Thoracic aorta (tissue), 2 donors: Measurements from ENCODE around the gene CCR7. TPM values are rescaled to one million over a fixed set of nuclear protein-coding genes. Genes with fewer than 3 reads are reported as not detected.

Experiments
- ATAC-seq: fragments of 150-250 bp; one replicate; pipeline ENCODE4 v1.8.0; 2017; ENCODE audit warnings: low read depth; ENCODE audit not compliant: insufficient number of reproducible peaks, low FRiP score
- DNase-seq: peaks from one replicate; pipeline ENCODE4 v3.0.0-alpha.2; 2020; ENCODE audit warnings: low spot score
- H3K27ac ChIP-seq, 2 donors: fragments of 200-600 bp; sonication (generic); 1 replicate in 1 of 2; 2 replicates in 1 of 2; pipeline ENCODE4 v1.5.1; 2016; ENCODE audit warnings: mild to moderate bottlenecking in 2 of 2, moderate library complexity in 2 of 2
- H3K27me3 ChIP-seq: fragments of 200-600 bp; sonication (generic); replicated peaks from 2 replicates; pipeline ENCODE4 v1.6.0; 2016; ENCODE audit warnings: mild to moderate bottlenecking; ENCODE audit not compliant: insufficient read depth
- H3K36me3 ChIP-seq: fragments of 200-600 bp; sonication (generic); one replicate; pipeline ENCODE4 v1.5.1; 2016
- H3K4me1 ChIP-seq, 2 donors: fragments of 200-600 bp; sonication (generic); 1 replicate in 1 of 2; 2 replicates in 1 of 2; pipeline versions ENCODE4 v1.5.1 to v1.6.0; 2016; ENCODE audit warnings: low read depth in 2 of 2, mild to moderate bottlenecking in 1 of 2; ENCODE audit not compliant: control insufficient read depth in 1 of 2
- H3K4me3 ChIP-seq: fragments of 200-600 bp; sonication (generic); 2 replicates; pipeline ENCODE4 v1.5.1; 2016; ENCODE audit warnings: mild to moderate bottlenecking
- H3K9me3 ChIP-seq: fragments of 200-600 bp; sonication (generic); 2 replicates; pipeline ENCODE4 v1.5.1; 2016
- total RNA-seq, 2 donors: library from RNA; depleted of rRNA; stranded (reverse); fragments of >200 nt; gene quantifications; one replicate each; pipeline versions ENCODE4 v1.1.0 to v1.2.3, GENCODE V29; 2016
- TF ChIP-seq, protein P1 (sequence below): fragments of 200-600 bp; sonication (generic); IDR thresholded peaks from one replicate; pipeline ENCODE4 v1.5.1; 2019; ENCODE audit warnings: antibody characterized with exemption

The CCR7 gene
- total RNA-seq, 2 donors from 2014 or later = not detected

DNA sequence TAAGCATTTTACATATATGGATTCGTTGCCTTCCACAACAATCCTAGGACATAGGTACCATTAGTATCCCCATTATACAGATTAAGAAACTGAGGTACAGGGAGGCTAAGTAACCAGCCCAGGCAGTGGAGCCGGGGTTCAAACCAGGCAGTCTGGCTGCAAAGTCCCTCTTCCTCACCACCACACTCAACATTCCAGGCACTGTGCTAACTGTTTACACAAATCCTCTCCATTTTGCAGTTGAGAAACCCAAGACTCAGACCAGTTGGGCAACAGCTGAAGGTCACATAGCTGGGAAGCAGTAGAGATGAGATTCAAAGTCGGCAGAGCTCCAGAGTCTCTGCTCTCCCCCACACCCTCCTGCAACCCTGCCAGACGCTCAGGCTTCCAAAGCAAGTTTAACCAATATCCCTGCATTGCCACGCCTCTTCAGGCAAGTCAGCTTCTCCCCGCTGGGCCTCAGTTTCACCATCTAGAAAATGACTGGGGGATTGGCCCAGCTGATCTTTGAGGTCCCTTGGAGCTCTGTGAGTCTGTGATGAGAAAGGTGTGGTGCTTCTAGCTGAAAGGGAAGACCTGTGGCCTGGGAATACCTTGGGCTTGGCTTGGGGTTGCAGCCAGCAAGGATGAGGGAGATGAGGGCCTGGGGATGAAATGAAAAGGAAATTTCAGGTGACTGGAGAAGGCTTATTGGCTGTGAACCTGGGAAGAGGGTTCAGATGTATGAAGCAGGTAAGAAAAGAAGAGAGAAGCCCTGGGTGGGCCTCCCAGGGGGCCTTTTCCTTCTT, 14.0 kb downstream of the CCR7 start:
- H3K4me3 ChIP-seq = no peak overlapping the region
- no peak for ATAC-seq
- TF ChIP-seq, protein P1, sequence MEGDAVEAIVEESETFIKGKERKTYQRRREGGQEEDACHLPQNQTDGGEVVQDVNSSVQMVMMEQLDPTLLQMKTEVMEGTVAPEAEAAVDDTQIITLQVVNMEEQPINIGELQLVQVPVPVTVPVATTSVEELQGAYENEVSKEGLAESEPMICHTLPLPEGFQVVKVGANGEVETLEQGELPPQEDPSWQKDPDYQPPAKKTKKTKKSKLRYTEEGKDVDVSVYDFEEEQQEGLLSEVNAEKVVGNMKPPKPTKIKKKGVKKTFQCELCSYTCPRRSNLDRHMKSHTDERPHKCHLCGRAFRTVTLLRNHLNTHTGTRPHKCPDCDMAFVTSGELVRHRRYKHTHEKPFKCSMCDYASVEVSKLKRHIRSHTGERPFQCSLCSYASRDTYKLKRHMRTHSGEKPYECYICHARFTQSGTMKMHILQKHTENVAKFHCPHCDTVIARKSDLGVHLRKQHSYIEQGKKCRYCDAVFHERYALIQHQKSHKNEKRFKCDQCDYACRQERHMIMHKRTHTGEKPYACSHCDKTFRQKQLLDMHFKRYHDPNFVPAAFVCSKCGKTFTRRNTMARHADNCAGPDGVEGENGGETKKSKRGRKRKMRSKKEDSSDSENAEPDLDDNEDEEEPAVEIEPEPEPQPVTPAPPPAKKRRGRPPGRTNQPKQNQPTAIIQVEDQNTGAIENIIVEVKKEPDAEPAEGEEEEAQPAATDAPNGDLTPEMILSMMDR = no peak

GRCh38 chr17:40550608-40551007, 14.7 kb downstream of the CCR7 start:
- Histone ChIP-seq H3K4me1 (peaks cover 9 to 16% of the 10 kb centered on the region in 2 donors), H3K27ac (no peak overlapping the region), H3K27me3 (no peaks in the 10 kb centered on the region), H3K36me3 (no peaks in the 10 kb centered on the region), H3K9me3 (no peaks in the 10 kb centered on the region), H3K4me3 (no peak overlapping the region)
- TF ChIP-seq, protein P1 = no peak
- no peak for DNase-seq
- no peak for ATAC-seq

More for the DNA sequence above, 14.0 kb downstream of the CCR7 start:
- Histone ChIP-seq H3K4me1 (peaks cover 9 to 16% of the 10 kb centered on the region in 2 donors), H3K9me3 (no peaks in the 10 kb centered on the region), H3K36me3 (no peaks in the 10 kb centered on the region), H3K27me3 (no peaks in the 10 kb centered on the region), H3K27ac (peak overlapping the region in 1 of 2 donors; percentile 35)
- DNase-seq = no peak

- H3K4me3 ChIP-seq = no peak overlapping the region
- peak; percentile 17 for ATAC-seq
- peaks cover 9 to 16% of the 10 kb centered on the region in 2 donors for H3K4me1 ChIP-seq
- TF ChIP-seq, protein P1 = no peak
- DNase-seq = no peak
- H3K27ac ChIP-seq = peak overlapping the region in 1 of 2 donors; percentile 37
- no peaks in the 10 kb centered on the region for H3K36me3 ChIP-seq
- H3K27me3 ChIP-seq = no peaks in the 10 kb centered on the region
- no peaks in the 10 kb centered on the region for H3K9me3 ChIP-seq
Measured at GRCh38 chr17:40548982-40549685, 16.1 kb downstream of the CCR7 start.

DNA sequence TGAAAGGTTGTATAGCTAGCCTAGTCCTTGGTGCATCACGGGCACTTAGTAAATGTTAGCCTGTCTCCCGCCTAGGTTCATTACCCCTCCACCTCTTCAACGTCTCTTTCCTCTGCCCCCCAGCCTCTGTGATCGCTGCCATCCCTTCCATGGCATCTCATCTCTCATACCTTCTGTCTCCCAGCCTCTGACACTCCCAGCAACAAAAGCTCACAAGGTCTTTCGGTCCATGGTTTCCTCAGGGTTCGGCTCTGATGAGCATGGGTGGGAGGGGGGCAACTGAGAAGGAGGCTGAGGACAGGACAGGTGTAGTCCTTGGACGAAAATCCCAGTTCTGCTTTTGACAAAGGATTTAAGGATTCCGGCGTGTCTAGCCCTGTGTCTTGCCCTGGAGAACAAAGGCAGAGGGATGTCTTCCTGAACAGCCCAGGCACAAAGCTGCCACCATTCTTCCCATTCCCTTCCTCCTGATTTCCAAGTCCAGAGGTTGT, 16.7 kb downstream of the CCR7 start:
- Histone ChIP-seq H3K4me1 (peaks cover 6 to 16% of the 10 kb centered on the region in 2 donors), H3K4me3 (no peak overlapping the region)
- TF ChIP-seq, protein P1 = no peak

DNA sequence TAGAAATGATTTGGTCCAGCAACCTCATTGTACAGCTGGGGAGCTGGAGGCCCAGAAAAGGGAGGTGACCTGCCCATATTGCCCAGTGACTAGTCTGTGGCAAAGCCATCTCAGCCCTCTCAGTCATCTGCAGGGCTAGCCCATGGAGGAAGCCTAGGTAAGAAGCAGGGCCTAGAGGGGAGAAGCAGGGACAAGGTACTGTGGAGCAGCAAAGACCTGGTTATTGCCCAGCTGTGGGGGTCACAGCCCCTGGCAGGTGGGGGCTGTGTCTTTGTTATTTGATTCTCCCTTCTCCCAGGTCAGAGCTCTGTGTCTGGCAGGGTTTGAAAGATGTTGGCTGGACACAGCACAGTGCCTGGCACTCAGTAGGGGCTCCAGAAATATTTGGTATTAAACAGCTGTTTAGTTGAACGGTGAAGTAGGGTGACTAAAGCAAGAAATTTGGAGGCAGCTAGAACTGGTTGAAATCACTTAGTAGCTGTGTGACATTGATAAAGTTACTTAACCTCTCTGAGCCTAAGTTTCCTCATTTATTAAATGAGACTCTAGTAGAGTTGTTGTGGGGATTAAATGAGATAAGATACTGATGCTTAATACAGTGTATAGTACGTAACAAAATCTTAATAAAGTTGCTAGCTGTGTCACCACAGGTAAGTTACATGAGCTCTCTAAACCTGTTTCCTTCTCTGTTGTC, 17.3 kb downstream of the CCR7 start:
- Histone ChIP-seq H3K4me1 (peaks cover 6 to 16% of the 10 kb centered on the region in 2 donors), H3K27me3 (no peaks in the 10 kb centered on the region), H3K4me3 (no peak overlapping the region), H3K36me3 (no peaks in the 10 kb centered on the region), H3K9me3 (no peaks in the 10 kb centered on the region), H3K27ac (peak overlapping the region in 1 of 2 donors; percentile 37)
- TF ChIP-seq, protein P1 = no peak
- DNase-seq = no peak
- ATAC-seq = no peak

More for the DNA sequence above, 16.7 kb downstream of the CCR7 start:
- Histone ChIP-seq H3K27me3 (no peaks in the 10 kb centered on the region), H3K27ac (peak overlapping the region in 1 of 2 donors; percentile 37), H3K9me3 (no peaks in the 10 kb centered on the region), H3K36me3 (no peaks in the 10 kb centered on the region)
- no peak for DNase-seq
- ATAC-seq = no peak
